ENCODE data around the gene GATM.

Gene GATM, protein sequence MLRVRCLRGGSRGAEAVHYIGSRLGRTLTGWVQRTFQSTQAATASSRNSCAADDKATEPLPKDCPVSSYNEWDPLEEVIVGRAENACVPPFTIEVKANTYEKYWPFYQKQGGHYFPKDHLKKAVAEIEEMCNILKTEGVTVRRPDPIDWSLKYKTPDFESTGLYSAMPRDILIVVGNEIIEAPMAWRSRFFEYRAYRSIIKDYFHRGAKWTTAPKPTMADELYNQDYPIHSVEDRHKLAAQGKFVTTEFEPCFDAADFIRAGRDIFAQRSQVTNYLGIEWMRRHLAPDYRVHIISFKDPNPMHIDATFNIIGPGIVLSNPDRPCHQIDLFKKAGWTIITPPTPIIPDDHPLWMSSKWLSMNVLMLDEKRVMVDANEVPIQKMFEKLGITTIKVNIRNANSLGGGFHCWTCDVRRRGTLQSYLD

DNA sequence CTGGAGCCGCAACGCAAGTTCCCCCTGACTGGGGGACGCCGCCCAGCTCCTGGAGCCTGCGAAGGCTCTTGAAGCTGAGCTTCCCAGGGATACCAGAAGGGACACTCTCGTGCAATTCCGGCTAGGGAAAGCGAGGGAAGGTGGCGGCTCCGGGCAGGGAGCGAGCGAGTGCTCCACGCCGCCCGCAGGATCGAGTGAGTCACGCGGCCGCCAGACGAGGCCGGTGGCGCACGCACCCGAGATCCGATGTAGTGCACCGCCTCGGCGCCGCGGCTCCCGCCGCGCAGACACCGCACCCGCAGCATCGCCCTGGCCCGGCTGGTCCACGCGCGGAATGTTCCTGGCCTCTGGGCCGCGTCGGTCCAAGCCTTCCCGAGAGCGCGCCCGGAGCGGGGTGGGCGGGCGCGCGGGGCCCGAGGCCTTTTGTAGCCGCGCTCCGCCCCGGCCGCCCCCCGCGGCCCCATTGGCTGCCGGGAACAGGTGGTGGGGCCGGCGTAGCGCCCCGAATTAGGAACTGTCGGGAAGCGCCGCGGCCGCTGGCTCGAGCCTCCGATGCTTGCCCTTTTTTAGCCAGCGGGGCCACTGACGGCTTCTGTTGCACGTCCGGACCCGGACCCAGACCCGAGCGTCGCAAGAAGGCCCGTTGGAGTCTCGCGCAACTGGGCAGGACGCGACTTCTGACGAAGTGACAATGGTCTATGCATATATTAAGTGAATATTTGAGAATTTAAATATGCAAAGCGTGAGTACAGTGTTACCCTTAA is at the start of gene GATM:
GATM (minus strand) TSS at position 396 of the 764 bp plus-strand sequence; CDS start at position 305, 91 bp downstream.
- DNase-seq = peak; percentile 91

DNA sequence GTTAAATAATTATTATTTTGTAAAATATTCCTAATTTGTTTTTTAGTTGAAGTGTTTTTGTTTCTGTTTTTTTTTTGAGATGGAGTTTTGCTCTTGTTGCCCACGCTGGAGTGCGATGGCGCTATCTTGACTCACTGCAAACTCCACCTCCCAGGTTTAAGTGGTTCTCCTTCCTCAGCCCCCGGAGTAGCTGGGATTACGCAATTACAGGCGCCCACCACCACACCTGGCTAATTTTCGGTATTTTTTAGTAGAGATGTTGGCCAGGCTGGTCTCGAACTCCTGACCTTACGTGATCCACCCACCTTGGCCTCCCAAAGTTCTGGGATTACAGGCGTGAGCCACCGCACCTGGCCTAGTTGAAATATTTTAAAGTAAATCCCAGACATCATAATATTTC is 48.7 kb upstream of the GATM start:
- no peak for DNase-seq

DNA sequence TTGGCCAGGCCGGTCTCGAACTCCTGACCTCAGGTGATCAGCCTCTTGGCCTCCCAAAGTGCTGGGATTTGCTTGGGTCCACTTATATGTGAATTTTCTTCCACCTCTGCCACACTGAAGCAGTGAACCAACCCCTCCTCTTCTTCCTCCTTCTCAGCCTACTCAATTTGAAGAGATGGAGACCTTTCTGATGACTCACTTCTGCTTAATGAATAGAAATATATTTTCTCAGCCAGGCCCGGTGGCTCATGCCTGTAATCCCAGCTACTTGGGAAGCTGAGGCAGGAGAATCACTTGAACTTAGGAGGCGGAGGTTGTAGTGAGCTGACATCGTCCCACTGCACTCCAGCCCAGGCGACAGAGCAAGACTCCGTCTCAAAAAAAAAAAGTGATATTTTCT is 46.8 kb upstream of the GATM start:
- no peak for DNase-seq

DNA sequence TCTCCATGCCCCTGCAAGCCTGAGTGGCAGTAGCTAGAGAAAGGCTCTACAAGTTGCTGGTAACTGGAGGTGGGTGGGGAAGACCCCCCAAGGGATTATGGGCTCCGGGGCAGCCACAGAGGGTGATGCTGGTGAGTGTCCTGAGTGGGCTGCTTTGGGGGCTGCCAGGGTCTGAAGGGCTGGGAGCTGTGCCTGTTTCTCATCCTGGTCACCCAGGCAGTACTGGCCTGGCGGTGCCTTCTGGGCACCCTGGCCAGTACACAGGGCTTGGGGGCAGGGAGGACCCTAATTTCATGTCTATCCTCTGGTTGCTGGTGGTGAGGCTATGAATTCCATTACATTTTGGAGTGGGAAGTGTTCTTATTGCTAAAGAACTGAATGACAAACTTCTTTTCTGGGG is 46.1 kb upstream of the GATM start:
- no peak for DNase-seq

DNA sequence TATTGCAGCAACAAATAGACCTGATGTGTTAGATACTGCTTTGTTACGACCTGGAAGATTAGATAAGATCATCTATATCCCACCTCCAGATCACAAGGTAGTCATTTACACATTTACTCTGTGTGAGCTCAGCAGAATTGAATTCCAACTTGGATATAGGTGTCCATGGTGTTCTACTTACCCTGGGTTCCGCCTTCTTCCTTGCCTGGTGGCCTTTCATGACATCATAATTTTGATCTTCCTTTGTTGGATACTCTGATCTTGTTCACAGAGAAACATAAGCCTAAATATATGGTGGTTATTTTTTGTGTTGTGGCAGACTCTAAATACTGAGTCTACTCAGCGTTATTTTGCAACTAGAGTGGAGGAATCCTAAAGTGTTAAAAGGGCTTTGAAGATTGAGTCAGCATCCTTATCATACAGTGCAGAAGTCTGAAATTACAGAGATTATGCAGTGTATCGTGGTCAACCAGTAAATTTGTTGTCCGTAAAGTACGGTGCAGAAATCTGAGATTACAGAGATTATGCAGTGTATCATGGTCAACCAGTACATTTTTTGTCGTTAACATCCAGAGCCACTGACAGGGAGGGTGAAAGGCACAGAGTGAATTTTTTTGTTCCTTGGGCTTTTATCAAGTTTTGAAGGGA is 39.1 kb upstream of the GATM start:
- no peak for DNase-seq

DNA sequence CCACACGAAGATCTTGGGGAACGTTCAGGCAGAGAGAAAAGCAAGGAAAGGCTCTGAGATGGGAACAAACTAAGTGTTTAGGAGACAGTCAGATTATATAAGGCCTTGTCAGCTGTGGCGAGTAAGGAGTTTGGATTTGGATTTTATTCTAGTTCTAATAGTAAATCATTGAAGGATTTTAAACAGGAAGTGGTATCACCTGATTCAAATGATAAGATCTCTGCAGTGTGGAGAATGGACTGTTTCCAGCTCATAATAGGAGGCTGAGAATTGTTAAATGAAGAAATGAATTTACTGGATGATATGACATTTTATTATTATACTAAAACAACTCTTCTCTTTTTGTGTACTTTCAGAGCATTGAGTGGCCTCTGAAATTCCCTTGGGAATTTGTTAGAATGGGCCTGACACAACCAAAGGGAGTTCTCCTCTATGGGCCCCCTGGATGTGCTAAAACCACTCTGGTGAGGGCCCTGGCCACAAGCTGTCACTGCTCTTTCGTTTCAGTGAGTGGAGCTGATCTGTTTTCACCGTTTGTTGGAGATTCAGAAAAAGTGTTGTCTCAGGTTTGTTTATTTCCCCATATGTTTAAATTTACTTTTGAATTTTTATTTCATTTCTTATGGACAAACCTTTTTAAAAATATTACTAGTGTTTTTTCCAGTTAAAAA is 36.0 kb upstream of the GATM start:
- DNase-seq = no peak

DNA sequence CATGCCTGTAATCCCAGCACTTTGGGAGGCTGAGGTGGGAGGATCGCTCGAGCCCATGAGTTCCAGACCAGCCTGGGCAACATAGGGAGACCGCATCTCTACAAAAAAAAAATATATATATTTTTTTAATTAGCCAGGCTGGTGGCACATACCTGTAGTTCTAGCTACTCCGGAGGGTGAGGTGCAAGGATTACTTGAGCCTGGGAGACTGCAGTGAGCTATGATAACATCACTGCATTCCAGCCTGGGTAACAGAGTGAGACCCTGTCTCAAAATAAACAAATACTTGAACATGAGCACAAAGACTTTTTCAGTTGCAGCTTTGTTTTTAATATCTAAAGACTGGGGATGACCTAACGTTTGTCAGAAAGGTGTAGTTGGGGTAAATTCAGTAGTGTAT is 31.3 kb upstream of the GATM start:
- no peak for DNase-seq

DNA sequence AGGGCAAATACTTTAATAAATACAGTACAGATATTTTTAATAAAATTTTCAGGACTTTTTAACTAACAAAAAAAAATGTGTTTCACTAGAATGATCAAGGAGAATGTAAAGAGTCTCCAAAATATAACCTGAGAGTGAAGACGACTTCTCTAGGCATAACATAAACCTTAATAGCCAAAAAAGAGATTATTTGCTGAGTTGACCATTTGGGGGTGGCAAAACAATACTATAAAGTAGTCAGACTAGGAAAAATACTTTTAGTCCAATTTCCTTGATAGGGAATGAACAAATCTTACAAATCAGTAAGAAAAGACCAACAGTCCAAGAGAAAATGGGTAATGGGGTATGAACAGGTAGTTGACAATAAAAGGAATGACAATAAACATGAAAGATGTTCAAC is 29.4 kb upstream of the GATM start:
- no peak for DNase-seq

DNA sequence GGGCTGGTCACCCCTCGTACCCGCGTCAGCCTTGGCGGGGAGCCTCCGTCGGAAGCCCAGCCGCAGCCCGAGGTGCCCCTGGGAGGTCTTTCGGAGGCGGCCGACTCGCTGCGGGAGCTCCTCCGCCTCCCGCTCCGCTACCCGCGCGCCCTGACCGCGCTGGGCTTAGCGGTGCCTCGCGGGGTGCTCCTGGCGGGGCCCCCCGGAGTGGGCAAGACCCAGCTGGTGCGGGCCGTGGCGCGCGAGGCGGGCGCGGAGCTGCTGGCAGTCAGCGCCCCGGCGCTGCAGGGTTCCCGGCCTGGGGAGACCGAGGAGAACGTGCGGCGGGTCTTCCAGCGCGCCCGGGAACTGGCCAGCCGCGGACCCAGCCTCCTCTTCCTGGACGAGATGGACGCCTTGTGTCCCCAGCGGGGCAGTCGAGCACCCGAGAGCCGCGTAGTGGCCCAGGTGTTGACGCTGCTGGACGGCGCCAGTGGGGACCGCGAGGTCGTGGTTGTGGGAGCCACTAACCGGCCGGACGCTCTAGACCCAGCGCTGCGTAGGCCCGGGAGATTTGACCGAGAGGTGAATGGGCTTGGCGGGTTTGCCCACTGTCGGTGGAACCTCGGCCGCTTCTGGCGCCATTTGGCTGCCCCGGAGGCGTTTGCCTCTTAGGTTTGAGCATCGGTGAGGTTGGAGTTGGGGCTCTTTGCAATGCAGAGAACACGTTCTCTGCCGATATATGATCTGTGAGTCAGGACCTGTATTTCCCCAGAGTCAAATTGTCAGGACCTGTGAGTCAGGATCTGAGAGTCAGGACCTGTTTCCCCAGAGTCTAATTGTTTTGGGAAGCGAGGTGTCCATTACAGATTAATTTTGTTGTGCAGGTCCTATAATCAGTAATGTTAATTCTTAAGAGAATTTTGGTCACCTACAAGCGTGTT is 24.9 kb upstream of the GATM start:
- DNase-seq = no peak

DNA sequence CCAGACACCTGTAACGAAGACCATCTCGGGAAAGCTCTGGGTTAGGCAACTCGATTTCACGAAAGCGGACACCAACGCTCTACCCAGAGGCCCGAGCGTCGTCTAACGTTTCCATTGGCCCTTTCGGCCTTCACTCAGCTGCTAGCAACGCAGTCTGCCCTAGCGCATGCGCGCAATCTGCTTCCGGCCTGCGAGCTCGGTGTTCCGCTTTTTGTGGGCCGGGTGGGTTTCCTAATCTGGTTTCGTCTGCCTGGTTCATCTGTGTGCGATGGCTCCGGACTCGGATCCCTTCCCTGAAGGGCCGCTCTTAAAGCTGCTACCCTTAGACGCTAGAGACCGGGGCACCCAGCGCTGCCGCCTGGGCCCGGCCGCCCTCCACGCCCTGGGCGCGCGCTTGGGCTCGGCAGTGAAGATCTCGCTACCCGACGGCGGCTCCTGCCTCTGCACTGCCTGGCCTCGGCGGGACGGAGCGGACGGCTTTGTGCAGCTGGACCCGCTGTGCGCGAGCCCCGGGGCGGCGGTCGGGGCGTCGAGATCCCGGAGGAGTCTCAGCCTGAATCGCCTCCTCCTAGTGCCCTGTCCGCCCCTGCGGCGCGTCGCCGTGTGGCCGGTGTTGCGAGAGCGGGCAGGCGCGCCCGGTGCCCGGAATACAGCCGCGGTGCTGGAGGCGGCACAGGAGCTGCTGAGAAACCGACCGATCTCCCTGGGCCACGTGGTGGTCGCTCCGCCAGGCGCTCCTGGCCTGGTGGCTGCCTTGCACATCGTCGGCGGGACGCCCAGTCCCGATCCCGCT is 24.0 kb upstream of the GATM start:
- DNase-seq = peak; percentile 99

DNA sequence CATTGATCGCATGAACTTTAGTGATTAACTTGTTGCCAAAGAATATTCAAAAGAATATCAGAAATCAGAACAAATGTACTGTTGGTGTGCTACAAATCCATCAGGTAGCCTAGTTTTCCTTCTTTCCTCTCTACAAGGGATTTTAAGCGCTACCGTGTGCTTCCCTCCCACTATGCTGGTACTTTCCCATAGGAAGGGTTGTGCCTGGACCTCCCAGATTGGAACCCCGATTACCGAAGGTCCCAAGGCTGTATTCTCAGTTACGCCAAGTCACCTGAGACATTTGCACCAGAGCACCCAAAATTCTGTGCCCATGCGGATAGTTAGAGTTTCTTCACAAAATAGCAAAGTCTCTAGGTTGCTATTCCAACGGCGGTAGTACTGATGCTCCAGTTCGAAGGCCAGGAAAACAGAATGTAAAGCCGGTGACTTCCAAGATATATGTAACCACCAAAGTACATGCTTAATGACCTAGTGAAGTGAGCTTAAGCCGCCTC is 23.4 kb upstream of the GATM start:
- DNase-seq = no peak

DNA sequence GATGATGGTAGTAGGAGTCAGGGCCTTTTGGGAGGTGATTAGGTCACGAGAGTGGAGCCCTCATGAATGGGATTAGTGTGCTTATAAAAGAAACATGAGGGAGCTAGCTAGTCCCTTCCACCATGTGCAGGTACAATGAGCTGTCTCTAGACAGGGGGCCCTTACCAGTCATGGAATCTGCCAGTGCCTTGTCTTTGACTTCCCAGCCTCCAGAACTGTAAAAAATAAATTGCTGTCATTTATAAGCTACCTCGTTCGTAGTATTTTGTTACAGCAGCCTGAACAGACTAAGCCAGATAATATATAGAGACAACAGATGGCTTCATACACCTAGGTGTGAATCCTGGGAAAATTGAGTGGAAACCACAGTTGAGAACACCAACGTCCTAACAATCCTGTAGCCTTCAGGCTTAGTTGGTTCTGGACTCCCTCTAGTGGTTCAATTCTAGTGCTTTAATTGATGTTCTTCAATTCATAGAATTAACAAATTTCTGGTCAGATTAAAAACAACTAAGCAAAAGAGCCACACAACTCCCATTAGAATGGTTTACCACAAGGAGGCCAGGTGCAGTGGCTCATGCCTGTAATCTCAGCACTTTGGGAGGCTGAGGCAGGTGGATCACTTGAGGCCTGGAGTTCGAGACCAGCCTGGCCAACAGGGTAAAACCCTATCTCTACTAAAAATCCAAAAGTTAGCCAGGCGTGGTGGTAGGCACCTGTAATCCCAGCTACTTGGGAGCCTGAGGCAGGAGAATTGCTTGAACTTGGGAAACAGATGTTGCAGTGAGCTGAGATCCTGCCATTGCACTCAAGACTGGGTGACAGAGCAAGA is 21.3 kb upstream of the GATM start:
- DNase-seq = peak; percentile 73

DNA sequence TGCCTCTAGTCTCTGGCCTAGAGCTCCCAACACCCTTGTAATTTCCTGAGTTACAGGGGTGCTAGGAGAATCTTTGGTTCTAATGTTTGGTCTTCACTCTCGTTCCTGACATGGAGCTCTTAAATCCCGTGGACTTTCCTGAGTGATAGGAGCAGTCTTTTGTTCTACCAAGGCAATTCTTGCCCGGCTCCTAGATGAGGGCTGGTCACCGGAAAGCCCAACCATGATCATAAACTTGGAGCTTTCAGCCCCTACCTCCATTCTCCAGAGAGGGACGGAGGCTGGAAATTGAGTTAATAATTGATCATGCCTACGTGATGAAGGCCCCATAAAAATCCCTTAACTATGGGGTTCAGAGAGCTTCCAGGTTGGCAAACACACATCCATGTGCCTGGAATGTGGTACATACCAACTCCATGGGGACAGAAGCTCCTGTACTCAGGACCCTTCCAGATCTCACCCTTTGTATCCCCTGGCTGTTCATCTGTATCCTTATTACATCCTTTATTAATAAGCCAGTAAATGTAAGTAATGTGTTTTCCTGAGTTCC is 18.8 kb upstream of the GATM start:
- DNase-seq = no peak

DNA sequence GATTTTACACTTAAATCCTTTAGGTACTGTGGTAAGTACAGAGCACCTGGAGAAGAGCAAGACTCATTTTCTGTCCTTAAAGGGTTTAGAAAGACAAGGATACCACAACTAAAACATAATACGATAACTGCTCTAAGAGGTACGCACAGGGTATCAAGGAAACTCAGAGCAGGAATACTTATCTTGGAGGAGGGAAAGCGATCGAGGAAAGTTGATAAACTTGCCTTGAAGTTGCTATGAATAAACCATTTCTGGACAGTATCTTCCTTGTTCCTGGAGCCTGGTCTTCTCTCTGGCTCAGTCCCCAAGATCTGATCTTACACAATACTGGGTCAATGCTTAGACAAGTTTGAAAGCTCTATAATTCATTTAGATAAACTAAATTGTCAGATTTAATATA is 17.6 kb upstream of the GATM start:
- DNase-seq = no peak

DNA sequence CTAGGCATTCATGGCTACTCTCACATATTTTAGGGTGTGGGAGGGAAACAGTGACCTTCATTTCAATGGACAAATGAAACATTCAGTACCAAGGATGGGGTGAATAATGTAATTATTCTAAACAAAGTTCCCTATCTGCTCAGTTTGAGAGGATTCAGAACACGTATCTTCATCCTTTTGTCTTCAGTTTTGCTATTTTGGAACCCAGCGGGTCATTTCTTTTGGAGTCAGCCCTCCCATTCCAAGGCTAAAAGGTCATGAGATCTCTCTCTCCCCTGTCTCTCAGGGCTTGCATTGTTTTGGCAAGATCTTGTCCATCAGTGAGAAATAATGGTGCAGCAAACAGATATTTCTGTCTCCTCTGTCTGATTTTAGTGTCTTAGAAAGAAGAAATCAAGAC is 16.3 kb upstream of the GATM start:
- peak; percentile 35 for DNase-seq

DNA sequence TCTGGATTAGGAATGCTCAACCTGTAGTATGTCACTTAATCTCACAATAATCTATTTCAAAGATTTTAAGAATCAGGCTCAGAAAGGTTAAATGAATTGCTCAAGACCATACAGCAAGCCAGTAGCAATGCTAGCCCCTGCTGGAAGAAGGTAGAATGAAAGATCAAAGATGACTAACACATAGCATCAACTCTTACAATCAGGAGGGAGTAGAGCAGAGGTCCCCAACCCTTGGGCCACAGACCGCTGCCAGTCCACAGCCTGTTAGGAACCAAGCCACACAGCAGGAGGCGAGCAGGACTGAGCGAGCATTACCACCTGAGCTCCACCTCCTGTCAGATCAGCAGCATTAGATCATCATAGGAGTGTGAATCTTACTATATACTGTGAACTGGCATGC is 15.5 kb upstream of the GATM start:
- no peak for DNase-seq

DNA sequence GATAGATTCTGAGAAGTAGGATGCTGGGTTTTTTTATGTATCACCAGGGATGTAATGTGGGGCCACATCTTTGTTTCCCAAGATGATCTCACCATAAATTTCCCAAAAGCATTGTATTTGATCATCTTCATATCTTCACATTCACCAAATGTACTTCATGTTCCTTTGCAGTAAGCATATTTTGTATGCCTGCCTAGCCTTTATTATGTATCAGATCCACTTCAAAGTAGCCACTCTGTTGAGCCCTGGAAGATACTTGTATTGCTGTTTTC is 14.2 kb upstream of the GATM start:
- DNase-seq = no peak

DNA sequence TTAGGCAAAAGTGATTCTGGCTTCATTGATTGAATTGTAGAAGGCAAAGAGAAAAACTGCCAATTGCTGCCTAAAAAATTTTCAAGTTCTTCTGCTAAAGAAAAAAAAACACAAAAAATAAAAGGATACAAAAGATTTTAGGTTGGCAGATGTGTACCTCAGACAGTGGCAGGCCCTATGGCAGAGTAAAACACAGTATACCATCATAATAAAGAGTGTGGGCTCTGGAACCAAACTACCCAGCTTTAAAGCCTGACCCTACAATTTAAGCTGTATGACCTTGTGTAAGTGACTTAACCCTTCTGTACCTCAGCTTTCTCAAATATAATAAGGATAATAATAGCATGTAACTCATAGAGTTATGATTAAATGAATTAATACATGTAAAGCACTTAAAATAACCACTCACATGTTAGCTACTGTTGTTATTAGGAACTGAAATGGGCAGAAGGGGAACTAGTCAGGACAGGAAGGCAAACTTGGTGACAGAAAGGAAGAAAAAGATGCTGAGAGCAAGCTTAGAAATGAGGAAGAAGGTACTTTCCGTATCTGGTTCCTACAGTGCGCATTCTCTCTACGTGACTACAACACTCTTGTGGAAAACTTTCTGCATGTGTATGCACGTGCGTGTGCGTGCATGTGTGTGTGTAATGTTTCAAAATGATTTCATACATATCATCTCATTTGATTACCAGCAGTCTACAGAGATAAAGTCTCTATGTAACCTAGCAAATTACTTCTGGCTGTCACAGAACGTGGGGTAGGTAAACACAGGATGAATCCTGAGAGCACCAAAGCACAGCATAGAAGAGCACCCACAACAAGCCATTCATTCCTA is 13.6 kb upstream of the GATM start:
- DNase-seq = peak; percentile 21

DNA sequence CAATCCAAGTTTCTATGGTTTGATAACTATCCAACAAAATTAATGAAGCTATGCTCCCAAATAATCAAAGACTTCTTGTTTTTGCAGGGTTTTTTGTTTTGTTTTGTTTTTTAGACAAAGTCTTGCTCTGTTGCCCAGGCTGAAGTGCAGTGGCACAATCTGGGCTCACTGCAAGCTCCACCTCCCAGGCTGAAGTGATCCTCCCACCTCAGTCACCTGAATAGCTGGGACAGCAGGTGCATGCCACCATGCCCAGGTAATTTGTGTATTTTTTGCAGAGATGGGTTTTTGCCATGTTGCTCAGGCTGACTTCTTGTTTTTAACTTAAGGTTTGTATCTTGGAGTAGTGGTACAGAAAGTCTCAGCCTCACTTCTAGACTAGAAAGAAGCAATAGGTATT is 11.0 kb upstream of the GATM start:
- DNase-seq = no peak
